HG03097 (cell line): ENCODE data around the gene MYL3.
"Not testable (repeated sequence)": the region's sequence is repeated elsewhere in the genome, so short reads cannot be mapped to it uniquely, and the experiment has no call there.

Experiments used
- ATAC-seq: cut with Tn5 transposase; IDR thresholded peaks from one replicate; pipeline ENCODE4 v1.9.1; 2021; ENCODE audit not compliant: unreplicated experiment, low FRiP score

The MYL3 gene

GRCh38 chr3:46833346-46834300 lies 29.6 kb downstream of the MYL3 start:
- ATAC-seq, result no peak

DNA sequence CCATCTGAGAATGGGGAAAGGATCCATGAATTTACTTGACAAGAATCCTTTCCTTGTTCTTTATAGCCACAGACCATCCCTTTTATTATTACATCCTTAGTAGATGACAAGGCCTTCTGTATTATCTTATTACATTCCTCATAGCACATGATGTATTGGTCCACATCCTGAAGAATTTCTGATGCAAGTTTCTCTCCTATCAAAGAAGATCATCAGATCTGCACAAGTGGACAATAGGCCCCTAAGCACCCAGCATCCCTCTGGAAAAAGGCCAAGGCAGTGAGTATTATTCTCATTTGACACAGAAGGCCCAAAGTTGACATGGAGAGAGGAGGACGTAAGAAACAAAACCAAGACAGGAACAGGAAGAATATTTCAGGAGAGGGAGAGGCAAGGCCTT lies 31.4 kb downstream of the MYL3 start:
- no peak for ATAC-seq

DNA sequence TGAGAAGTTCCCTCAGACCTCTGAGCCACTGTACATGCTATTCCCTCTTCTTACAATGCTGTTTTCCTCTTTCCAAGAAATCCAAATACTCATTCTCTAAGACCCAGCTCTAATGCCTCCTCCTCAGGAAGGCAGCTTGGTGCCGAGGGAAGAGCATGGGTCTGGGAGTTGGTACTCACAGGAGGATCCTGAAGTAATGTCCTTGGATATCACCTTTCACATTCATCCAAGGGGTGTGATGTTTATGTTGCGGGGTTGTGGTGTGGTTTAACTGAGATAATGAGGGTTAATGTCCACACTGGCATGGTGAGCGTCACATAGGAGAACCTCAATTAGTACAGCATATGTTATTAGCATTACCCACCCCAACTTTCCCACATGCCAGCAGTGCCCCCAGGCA lies 31.9 kb downstream of the MYL3 start:
- no peak for ATAC-seq

GRCh38 chr3:46830801-46831200 lies 32.4 kb downstream of the MYL3 start:
- ATAC-seq, result no peak

DNA sequence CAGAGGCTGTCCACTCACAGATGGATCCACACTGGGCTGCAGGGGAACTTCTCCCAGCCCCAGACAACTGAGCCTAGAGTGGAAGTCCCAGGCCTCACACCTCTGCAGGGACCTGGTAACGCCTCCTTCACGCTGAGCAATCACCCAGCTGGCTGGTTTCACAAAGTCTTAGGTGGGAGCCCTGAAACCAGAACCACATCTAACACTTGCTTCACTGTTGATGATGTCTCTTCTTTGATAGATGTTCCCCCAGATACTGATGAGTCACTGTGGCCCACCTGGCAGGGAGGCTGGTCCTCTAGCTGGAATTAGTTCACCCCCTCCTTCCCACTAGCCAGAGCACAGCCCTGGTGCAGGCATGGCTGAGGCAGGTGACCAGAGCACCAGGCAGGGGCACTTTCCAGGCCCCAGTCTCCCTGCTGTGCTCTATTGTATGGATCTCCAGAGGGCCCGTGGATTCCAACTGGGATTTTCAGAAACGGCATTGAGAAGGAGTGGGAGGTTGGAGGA lies 33.5 kb downstream of the MYL3 start:
- ATAC-seq, result no peak

- ATAC-seq, result no peak
Measured at GRCh38 chr3:46825450-46825849, 37.8 kb downstream of the MYL3 start.

DNA sequence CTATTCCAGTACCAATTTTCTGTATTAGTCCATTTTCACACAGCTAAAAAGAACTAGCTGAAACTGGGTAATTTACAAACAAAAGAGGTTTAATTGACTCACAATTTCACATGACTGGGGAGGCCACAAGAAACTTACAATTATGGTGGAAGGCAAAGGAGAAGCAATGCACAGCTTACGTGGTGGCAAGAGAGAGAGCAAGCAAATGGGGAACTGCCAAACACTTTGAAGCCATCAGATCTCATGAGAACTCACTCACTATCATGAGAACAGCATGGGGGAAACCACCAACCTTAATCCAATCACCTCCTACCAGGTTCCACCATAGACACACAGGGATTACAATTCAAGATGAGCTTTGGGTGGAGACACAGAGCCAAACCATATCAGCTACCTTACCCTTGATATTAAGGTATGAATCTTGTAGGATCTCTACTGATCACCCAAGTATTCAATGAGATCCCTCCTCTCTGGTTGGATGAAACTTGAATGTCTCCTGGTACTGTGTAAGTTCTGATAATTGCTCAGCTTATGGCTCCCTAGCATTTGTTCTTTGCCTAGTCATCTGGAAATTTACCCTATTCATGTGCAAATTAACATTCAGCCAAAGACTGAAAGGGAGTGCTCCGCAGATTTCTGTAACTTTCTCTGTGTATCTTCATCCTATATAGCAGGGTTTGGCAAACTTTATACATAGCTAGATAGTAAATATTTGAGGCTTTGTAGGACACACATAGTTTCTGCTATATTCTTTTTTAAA lies 38.9 kb downstream of the MYL3 start:
- ATAC-seq, result no peak

GRCh38 chr3:46823314-46823713 lies 39.9 kb downstream of the MYL3 start:
- not testable (repeated sequence) for ATAC-seq

GRCh38 chr3:46821553-46821952 lies 41.7 kb downstream of the MYL3 start:
- no peak for ATAC-seq

DNA sequence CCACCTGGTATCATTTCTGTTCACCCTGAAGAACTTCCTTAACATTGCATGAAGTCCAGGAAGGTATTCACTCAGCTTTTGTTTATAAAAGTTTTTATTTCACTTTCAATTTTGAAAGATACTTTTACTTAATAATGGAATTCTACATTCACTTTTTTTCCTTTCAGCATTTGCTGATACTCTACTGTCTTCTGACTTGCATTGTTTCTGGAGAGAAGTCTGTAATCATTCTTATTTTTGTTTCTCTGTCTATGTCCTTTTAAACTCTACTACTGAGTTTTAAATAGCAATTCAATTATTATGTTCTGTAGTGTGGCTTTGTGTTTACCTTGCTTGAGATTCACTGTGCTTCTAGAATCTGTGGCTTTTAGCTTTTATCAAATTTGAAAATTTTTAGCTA lies 42.4 kb downstream of the MYL3 start:
- no peak for ATAC-seq

GRCh38 chr3:46812237-46812791 lies 50.9 kb downstream of the MYL3 start:
- ATAC-seq, result no peak

GRCh38 chr3:46811615-46812236 lies 51.5 kb downstream of the MYL3 start:
- no peak for ATAC-seq

DNA sequence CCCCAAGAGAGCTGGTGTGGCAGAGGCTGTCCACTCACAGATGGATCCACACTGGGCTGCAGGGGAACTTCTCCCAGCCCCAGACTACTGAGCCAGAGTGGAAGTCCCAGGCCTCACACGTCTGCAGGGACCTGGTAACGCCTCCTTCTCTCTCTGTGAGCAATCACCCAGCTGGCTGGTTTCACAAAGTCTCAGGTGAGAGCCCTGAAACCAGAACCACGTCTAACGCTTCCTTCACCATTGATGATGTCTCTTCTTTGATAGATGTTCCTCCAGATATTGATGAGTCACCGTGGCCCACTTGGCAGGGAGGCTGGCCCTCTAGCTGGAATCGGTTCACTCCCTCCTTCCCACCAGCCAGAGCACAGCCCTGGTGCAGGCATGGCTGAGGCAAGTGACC lies 54.5 kb downstream of the MYL3 start:
- not testable (repeated sequence) for ATAC-seq
